ENCODE results near the gene SLC17A6.

The SLC17A6 gene

GRCh38 chr11:22337596-22338485, at the start of gene SLC17A6:
SLC17A6 (plus strand) TSS chr11:22338381; CDS start chr11:22338534, 153 bp downstream.
- DNase-seq (ENCODE audit: low read depth) = peak; percentile 19

- DNase-seq (ENCODE audit: low read depth) = no peak
Measured at GRCh38 chr11:22302368-22302767, 35.8 kb upstream of the SLC17A6 start.

GRCh38 chr11:22304337-22304961, 33.7 kb upstream of the SLC17A6 start:
- DNase-seq (ENCODE audit: low read depth) = peak; percentile 19

GRCh38 chr11:22317656-22318055, 20.5 kb upstream of the SLC17A6 start:
- no peak for DNase-seq (ENCODE audit: low read depth)

- no peak for DNase-seq (ENCODE audit: low read depth)
Measured at GRCh38 chr11:22331771-22332170, 6.4 kb upstream of the SLC17A6 start.

GRCh38 chr11:22336587-22336986, 1.6 kb upstream of the SLC17A6 start:
- no peak for DNase-seq (ENCODE audit: low read depth)

- no peak for DNase-seq (ENCODE audit: low read depth)
Measured at GRCh38 chr11:22339611-22340010, 1.4 kb downstream of the SLC17A6 start.

- DNase-seq (ENCODE audit: low read depth) = no peak
Measured at GRCh38 chr11:22340235-22340634, 2.1 kb downstream of the SLC17A6 start.

- no peak for DNase-seq (ENCODE audit: low read depth)
Measured at GRCh38 chr11:22340701-22341587, 2.8 kb downstream of the SLC17A6 start.

- no peak for DNase-seq (ENCODE audit: low read depth)
Measured at GRCh38 chr11:22341588-22341931, 3.4 kb downstream of the SLC17A6 start.

- no peak for DNase-seq (ENCODE audit: low read depth)
Measured at GRCh38 chr11:22342211-22343031, 4.2 kb downstream of the SLC17A6 start.

GRCh38 chr11:22343032-22343324, 4.8 kb downstream of the SLC17A6 start:
- DNase-seq (ENCODE audit: low read depth) = no peak

GRCh38 chr11:22343371-22344032, 5.3 kb downstream of the SLC17A6 start:
- DNase-seq (ENCODE audit: low read depth) = no peak

GRCh38 chr11:22344081-22344480, 5.9 kb downstream of the SLC17A6 start:
- no peak for DNase-seq (ENCODE audit: low read depth)

- DNase-seq (ENCODE audit: low read depth) = no peak
Measured at GRCh38 chr11:22346282-22346681, 8.1 kb downstream of the SLC17A6 start.

GRCh38 chr11:22347857-22348487, 9.8 kb downstream of the SLC17A6 start:
- DNase-seq (ENCODE audit: low read depth) = no peak

- DNase-seq (ENCODE audit: low read depth) = no peak
Measured at GRCh38 chr11:22349491-22349890, 11.3 kb downstream of the SLC17A6 start.

- DNase-seq (ENCODE audit: low read depth) = no peak
Measured at GRCh38 chr11:22359295-22359694, 21.1 kb downstream of the SLC17A6 start.

- no peak for DNase-seq (ENCODE audit: low read depth)
Measured at GRCh38 chr11:22371160-22371559, 33.0 kb downstream of the SLC17A6 start.

- DNase-seq (ENCODE audit: low read depth) = no peak
Measured at GRCh38 chr11:22387126-22387525, 48.9 kb downstream of the SLC17A6 start.

Measured in amniotic epithelial cell (primary cell).